Activated CD4-positive, alpha-beta T cell treated with anti-CD3 and anti-CD28 coated beads, Interleukin-2, Interleukin-6, amounts not matched to agents 100 ng/mL and 50 ng/mL, durations not matched to agents 16 hours and 8 hours (primary cell): Measurements from ENCODE around the gene UBTD1.
A peak's percentile ranks its signal among the peaks of the same experiment; 100 is the strongest.
"Not testable (repeated sequence)": the region's sequence is repeated elsewhere in the genome, so short reads cannot be mapped to it uniquely, and the experiment has no call there.

Experiments
- DNase-seq: peaks from one replicate; pipeline ENCODE4 v3.0.0-alpha.2; 2020

The UBTD1 gene

DNA sequence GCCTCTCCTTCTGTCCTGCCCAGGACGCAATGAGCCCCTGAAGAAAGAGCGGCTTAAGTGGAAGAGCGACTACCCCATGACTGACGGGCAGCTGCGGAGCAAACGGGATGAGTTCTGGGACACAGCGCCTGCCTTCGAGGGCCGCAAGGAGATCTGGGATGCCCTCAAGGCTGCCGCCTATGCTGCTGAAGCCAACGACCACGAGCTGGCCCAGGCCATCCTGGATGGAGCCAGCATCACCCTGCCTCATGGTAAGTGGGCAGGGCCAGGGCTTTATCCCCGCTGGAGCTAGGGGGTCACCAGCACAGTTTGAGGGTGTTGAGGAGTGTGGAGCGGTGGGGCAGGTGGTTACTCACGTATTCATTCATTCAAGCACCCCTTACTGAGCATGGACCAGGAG lies 69.2 kb downstream of the UBTD1 start:
- DNase-seq, result no peak

DNA sequence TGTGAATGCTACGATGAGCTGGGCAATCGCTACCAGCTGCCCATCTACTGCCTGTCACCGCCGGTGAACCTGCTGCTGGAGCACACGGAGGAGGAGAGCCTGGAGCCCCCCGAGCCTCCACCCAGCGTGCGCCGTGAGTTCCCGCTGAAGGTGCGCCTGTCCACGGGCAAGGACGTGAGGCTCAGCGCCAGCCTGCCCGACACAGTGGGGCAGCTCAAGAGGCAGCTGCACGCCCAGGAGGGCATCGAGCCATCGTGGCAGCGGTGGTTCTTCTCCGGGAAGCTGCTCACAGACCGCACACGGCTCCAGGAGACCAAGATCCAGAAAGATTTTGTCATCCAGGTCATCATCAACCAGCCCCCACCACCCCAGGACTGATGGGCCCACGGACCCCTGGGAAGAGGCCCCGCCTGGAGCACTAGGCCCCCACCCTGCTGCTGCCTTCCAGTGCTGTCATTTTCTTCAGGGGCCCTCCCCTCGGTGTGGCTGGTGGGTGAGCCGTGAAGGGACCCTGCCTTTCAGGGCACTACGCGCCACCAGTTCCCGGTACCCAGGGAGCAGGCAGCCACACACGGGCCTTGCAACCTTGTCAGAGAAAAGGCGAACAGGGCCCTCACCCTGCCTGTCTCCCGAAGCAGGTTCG lies 71.5 kb downstream of the UBTD1 start:
- DNase-seq, result no peak

DNA sequence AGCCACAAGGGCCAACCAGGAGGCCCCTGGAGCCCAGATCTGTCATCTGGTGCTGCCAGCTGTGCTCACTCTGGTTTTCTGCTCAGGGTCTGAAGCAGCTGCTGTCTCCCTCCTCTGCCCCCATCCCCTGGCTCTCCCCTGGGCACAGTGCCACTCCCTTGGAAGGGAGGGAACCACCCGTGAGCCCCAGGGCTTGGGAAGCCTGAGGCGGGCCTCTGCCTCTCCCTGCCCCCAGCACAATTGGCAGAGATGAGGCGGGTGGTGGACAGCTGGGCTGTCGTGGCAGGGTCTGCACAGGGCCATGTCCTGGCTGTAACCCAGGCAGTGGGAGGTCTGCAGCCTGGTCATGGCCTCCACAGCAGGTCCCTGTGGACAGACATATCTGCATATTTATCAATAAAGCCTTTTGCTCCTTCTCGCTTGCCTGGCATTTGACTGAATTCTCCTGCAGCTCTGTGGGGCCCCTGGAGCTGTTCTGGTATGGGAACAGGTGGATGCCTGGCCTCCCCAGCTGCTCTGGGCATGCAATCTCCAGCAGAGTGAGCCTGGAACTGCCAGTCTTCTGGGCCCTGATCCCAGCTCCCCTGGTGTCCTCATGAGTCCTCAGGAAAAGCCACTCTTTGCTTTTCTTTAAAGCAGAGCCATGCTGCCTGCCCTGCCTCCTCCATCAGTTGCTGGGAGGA lies 72.2 kb downstream of the UBTD1 start:
- no peak for DNase-seq

DNA sequence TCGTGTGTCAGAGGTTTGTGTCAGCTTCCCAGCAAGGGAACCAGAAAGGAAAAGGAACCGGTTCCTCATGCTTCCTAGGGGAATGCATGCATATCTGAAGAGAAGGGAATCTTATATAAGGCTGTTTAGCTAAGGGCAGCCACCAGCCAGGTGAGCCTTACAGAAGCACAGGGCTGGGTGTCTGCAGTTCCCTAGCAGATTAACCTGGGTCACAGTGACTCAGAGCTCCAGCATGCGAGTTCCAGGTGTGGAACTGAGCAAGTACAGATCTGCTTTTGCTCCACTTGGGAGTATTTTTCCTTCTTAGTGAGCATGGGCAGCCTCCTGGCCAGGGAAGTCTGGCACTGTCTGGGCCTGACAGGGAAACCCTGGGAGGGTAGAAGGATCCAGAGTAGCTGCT lies 72.9 kb downstream of the UBTD1 start:
- DNase-seq, result no peak

DNA sequence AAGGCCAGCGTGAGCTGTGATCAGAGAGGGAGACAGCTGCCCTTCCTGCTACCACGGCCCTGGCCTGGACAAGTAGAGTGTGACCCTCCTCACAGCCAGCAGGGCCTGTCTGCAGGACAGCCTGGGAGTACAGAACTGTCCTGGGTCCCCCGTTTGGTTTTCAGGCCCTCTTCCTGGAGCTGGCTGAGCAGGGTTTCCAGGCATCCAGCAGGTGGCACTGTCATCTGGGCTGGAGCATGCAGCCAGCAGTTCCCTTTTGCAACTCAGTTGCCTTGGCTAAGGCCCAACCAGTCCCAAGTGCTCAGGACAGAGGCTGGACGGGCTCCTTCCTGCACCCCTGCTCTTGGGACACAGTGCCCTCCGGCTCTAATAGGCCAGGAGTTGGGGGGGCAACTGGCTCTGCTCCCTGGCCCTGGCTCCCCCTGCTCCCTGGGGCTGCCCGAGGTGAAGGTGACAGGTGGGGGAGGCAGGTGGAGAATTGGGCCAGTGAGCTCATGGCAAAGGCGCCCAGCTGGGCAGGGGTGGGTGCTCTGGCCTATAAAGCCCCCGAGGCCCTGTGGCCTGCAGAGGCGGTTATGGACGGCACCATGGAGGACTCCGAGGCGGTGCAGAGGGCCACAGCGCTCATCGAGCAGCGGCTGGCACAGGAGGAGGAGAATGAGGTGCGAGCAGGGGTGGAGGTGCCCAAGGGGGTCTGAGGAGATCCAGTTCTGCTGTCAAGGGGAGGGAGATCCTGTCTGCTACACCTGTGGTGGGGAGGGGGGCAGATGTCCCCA lies 73.7 kb downstream of the UBTD1 start, which contains the start of gene ANKRD2:
ANKRD2 (plus strand) TSS at position 566 of the 776 bp plus-strand sequence; CDS start at position 576, 10 bp downstream.
- DNase-seq, result peak; percentile 77

DNA sequence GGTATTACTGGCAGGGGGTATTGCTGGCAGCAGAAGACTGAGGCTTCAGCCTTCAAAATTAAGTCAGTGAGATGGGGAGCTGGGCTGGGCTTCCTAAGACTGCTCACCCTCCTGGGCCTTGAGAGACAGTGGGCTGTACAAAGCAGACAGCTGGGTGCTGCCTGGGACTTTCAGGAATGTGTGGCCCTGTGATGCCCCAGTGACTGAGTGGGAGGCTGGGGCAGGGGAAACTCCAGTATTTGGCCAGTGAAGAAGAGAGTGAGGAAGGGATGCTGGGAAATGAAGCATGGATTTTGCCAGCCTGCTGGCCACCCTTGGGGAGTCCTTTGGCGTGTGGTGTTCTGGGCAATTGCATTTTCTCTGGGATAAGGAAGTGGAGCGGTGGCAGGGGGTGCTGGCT lies 74.3 kb downstream of the UBTD1 start:
- DNase-seq, result no peak

DNA sequence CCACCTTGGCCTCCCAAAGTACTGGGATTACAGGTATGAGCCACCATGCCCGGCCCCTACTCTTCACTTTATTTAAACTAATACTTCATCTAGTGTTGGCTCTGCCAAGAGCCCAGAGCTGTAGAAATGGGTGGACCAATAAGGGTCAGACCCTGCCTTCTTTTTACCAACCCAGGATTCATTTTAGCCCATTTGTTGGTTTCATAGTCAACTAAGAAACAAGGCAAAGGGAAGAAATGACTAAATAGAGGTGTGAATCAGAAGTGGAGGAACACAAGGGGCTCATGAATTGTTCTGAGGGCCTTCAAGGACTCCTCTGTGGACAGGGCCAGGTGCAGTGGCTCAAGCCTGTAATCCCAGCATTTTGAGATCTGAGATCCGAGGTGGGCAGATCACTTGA lies 74.9 kb downstream of the UBTD1 start:
- peak; percentile 44 for DNase-seq

DNA sequence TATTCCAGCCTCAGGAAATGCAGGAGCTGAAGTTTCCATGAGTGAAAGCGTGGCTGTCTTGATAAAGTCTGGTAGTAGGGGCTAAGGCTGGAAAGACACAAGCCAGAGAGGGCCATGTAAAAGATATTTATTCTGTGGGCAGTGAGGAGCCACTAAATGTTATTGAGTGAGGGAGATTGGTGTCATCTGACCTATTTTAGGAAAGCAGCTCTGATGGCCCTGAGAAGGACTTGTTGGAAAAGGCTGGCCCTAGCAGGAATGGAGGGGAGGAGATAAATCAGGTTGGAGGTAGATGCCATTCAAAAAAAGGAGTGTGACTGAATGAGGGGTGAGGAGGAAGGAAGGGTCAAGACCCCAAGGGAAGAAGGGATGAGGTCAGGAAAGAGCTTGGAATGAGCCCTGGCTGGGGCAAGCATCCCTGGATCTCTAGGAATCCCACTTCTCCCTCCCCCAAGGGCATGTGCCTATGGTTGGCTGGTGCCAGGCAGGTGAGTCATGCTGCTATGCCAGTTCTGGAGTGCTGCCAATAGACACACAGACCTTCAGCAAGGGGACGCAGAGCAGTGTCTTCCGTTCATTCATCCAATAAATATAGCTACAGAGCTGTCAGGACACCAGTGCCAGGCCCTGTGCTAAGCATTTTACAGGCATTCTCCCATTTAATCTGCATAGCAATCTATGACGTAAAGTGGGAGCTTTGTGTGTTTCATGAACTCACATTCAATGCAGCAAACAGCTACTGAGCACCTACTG lies 75.8 kb downstream of the UBTD1 start:
- DNase-seq, result no peak

DNA sequence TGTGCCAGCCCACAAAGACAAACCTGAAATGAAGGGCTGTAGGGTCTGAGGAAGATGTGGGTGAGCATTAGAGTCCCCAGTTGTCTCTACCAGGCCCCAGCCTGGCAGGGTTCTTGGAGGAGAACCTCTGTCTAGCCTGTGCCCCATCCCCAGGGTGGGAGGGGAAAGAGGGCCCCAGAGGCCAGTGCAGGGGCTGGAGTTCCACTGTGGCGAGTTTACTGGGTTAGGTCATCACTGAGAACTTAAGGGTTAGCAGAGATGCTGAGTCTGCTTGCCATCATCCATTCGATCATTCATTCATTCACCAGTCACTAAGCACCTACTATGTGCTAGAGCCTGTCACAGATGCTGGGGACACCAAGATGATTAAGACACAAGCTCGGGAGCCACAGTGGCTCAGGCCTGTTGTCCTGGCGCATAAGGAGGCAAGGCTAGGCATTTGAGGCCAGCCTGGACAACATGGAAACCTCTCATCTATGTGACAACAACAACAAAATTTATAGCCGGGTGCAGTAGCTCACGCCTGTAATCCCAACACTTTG lies 76.5 kb downstream of the UBTD1 start:
- DNase-seq, result no peak

DNA sequence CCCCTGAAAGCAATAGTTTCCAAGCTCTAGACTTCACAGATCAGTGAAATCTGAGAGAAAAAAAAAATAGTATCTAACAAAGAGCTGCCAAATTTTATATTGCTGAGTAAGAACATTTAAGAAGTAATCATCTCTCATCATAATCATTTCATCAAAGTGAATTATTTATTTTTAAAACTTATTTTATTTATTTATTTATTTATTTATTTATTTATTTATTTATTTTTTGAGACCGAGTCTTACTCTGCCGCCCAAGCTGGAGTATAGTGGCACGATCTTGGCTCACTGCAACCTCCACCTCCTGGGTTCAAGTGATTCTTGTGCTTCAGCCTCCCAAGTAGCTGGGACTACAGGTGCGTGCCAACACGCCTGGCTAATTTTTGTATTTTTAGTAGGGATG lies 77.8 kb downstream of the UBTD1 start:
- DNase-seq, result not testable (repeated sequence)

DNA sequence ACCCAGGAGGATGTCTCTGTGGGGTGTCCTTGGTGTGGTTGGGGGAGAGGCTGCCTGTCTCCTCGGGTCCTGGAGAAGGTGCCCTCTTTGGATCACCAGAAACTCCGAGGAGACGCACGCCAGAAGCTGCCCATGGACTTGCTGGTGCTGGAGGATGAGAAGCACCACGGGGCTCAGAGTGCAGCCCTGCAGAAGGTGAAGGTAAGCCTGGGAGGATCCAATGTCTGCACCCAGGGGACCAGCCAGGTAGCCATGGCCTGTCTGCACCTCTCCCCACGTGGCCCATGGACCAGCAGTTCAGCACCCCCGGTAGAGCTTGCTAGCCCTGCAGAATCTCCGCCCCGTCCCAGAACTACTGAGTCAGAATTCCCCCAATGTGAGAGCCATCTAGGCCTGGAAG lies 79.0 kb downstream of the UBTD1 start:
- no peak for DNase-seq

DNA sequence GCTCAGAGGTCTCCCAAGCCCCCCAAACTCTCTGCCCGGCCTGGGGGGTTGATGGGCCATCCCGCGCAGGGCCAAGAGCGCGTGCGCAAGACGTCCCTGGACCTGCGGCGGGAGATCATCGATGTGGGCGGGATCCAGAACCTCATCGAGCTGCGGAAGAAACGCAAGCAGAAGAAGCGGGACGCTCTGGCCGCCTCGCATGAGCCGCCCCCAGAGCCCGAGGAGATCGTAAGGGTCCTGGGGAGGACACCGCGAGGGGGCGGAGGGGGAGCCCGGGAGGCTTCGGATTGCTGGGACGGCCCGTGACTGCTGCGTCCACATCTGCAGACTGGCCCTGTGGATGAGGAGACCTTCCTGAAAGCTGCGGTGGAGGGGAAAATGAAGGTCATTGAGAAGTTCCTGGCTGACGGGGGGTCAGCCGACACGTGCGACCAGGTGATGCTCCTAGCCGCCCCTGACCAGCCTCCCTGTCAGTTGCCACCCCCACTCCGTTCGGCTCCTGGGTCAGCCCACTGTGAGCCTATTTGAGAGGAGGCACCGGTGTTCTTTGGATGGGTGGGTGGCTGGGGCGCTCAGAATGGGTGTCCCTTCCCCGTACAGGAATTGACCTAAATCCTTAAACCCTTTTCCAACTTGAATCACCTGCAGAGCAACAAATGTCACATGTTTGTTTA lies 79.6 kb downstream of the UBTD1 start:
- no peak for DNase-seq

DNA sequence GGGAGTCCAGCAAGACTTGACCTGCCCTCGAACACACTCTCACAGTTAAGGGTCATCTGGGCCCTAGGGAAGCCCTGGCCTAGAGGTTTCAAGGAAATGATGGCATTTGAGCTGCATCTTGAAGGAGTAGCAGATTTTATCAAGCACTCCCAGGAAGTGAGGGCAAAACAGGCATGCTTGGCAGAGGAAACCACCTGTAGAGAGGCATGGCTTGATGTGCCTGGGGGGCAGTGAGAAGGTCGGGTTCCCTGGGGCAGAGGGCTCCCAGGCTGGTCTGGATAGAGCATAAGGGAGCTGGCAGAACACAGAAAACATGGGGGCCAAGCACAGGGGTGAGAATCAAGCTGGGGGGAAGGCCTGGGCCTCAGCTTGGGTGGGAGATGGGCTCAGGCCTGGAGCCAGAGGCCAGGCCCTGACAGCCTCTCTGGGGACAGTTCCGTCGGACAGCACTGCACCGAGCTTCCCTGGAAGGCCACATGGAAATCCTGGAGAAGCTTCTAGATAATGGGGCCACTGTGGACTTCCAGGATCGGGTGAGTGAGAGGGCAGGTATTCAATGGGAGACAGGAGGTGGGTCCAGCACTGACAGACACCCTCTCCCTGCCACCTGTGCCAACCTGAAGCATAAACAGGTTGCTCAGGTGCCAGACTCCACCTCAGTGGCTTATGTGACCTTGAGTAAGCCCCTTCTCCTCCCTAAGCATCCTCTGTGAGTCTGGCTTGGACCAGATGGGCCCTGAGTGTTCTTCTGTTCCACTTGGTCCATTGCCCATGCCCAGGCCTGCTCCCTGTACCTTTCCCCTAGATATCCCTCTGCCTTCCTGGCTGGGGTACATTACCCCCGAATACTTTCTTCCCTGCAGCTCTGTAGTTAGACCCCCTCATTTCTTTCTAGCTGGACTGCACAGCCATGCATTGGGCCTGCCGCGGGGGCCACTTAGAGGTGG lies 82.0 kb downstream of the UBTD1 start:
- DNase-seq, result no peak

DNA sequence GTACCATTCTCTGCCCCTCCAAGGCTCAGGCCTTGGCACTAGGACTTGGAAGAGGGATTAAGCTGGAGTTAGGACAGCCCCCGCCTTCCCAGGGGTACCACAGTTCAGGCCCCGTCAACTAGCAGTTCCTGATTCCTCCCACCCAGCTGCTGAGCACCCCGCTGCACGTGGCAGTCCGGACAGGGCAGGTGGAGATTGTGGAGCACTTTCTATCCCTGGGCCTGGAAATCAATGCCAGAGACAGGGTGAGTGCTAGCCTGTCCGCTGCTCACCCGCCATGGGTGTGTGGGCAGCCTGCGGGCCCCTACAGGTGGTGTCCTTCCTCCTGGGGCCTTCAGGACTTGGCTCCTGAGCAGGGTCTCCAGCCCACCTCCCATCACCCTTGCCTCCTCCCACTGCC lies 83.4 kb downstream of the UBTD1 start:
- no peak for DNase-seq

DNA sequence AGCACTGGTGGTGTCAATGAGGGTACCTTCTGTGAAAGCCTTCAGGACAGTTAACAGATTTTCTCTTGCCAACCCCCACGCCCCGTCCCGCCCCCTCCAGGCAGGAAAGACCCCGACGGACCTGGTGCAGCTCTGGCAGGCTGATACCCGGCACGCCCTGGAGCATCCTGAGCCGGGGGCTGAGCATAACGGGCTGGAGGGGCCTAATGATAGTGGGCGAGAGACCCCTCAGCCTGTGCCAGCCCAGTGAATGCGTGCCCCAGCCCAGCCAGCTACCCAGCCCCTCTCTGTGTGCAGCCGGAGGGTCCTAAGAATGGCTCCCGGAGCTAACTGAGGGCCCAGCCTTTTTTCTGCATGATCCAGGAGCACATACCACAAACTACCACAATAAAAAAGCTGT lies 84.8 kb downstream of the UBTD1 start:
- no peak for DNase-seq

DNA sequence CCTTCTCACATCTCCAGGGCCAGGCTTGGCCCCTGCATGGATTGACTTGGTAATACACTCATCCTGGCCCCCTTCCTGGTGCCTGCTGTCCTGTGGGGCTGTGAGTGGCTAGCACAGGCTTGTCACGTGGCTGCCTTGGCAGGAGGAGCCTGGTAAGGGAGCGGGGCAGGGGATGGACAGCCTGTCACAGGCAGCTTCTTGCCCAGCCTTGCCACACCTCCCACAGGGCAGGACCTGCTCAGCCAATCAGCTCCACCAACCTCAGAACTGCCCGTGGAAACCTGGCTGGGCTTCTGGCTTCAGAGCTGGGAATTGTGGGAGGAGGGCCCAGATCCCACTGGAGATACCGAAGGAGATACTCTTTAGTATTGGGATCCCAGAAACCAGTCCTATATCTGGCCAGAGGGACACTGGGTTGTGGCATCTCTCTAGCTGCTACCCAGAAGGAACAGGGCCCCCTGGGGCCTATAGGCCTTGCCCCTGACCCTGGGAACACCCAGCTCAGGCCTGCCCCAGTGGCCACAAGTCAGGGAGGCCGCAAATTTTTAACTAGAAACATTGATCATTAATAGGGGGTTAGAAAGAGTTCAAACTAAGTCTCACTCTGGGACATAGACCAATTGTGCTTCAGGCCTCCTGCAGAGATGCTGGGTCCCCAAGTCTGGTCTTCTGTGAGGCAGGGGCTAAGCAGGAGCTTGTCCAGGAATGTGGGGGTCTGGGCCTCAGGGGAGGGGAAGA lies 85.5 kb downstream of the UBTD1 start, which contains the start of gene HOGA1:
HOGA1 (plus strand) TSS at position 330 of the 738 bp plus-strand sequence; CDS start at position 645, 315 bp downstream.
- no peak for DNase-seq

DNA sequence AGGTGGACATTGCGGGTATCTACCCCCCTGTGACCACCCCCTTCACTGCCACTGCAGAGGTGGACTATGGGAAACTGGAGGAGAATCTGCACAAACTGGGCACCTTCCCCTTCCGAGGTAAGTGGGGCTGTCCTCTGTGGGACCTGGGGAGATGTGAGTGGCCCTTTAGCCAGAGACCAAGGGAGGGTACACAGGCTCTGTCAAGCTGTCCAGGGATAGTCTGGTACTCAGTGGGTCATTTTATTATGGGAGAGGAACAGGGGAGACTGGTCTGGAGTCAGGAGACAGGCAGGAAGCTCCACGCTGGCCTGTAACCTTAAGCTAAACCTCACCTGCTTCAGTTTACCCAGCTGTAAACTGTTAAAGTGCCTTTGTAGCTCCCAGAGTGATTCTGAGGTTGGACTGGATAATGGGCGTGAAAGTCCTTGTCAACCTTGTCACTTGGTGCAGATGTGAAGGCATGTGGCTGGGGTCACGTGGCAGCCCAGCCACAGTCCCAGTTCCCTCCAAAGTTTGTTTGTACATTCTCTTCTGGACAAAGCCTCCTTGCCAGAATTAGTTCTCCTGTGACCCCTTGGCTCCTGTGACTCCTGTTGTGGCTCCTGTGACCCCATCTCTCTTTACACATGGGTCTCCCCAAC lies 86.2 kb downstream of the UBTD1 start:
- no peak for DNase-seq

DNA sequence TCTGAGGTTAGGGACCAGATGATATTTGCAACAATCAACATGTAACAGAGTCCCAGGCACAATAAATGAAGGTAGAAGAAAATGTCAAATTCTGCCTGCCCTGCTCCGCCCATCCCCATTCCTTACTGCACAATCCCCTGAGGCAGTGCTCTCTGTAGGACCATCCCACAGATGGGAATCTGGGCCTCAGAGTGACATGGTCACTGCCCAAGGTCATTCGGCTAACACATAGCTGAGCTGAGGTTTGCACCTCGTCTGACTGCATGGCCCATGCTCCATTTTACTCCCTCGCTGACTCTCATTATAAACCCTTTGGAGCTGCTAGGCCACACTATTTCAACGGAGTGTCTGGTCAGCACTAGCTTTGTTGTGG lies 86.7 kb downstream of the UBTD1 start:
- no peak for DNase-seq

DNA sequence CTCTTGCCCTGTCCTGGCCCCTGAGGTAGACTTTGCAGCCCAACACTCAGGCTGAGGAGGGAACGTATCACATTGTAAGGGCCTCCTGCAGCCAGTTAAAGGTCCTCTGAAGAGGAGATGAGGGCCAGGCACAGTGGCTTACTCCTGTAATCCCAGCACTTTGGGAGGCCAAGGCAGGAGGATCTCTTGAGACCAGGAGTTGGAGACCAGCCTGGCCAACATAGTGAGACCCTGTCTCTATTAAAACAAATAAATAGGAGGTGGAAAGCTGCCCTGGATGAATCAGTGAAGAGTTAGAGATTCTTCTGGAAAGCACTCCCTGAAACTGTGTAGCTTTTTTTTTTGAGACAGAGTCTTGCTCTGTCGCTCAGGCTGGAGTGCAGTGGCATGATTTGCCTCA lies 88.5 kb downstream of the UBTD1 start:
- DNase-seq, result no peak

DNA sequence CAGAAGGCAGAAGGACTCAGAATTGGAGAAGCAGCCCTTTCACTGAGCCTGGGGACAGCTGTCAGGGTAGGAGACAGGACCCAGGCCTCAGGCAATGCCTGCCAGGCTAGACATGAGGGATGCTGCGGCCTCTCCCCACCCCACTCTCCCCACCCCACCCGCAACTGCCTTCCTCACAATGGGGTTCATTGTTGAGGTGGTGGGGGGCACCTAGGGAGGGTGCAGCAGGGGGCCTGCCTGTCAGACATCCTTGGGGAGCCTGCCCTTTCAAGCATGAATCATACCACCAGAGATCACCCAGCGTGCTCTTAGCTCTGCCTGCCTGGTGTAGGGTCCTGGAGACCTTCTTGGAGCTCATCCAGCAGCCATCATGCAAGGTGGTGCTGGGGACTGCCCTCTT lies 90.8 kb downstream of the UBTD1 start, which contains the start of gene C10orf62:
C10orf62 (plus strand) TSS at position 243 of the 400 bp plus-strand sequence. CDS start 177 bp downstream, outside the sequence.
- DNase-seq, result no peak
